Psoas muscle (tissue), 8 donors: Measurements from ENCODE around the gene VSIG8. TPM values are rescaled to one million over a fixed set of nuclear protein-coding genes. Genes with fewer than 3 reads are reported as not detected.

Experiments
- ATAC-seq, 4 donors: fragments of 200-7000 bp; cut with Tn5 transposase; one replicate each; pipeline ENCODE4 v1.9.1; 2020; ENCODE audit warnings: moderate library complexity in 3 of 4, mild to moderate bottlenecking in 2 of 4
- DNase-seq, 2 donors: peaks; one replicate each; pipeline ENCODE4 v3.0.0-alpha.2; 2020
- H3K27ac ChIP-seq: fragments of 200-600 bp; one replicate; pipeline ENCODE4 v1.8.0; 2022
- H3K27me3 ChIP-seq, 3 donors: fragments of 200-600 bp in 1 of 3; one replicate each; pipeline versions ENCODE4 v1.6.1 to v1.8.0; 2013 to 2022; ENCODE audit warnings: low read length in 2 of 3, mild to moderate bottlenecking in 2 of 3, moderate library complexity in 1 of 3; ENCODE audit not compliant: insufficient read depth in 3 of 3
- H3K36me3 ChIP-seq, 2 donors: fragments of 200-600 bp in 1 of 2; one replicate each; pipeline versions ENCODE4 v1.6.1 to v1.8.0; 2013 to 2022; ENCODE audit warnings: low read depth in 1 of 2, mild to moderate bottlenecking in 1 of 2, moderate library complexity in 1 of 2; ENCODE audit not compliant: insufficient read depth in 1 of 2
- H3K4me1 ChIP-seq: fragments of 200-600 bp; one replicate; pipeline ENCODE4 v1.8.0; 2022
- H3K4me3 ChIP-seq: fragments of 200-600 bp; one replicate; pipeline ENCODE4 v1.8.0; 2022; ENCODE audit warnings: mild to moderate bottlenecking
- H3K9me3 ChIP-seq: fragments of 200-600 bp; one replicate; pipeline ENCODE4 v1.8.0; 2022
- CTCF ChIP-seq: fragments of 200-600 bp; IDR thresholded peaks from one replicate; pipeline ENCODE4 v1.8.0; 2022; ENCODE audit warnings: antibody characterized with exemption
- WGBS, 3 donors: extraction: QIAGEN DNeasy Blood & Tissue Kit; methylation state at CpG; one replicate each; pipeline versions ENCODE4 v1.1.6 to v1.1.7; 2013; 5-methylcytosine and 5-hydroxymethylcytosine counted together
- intact Hi-C, 2 donors: fragments of 100-400 bp; cut with DNase I; formaldehyde crosslinking; loops; one replicate each; pipeline versions ENCODE4 v1.11.0 to v1.14.2; 2022
- polyA plus RNA-seq, 3 donors: library from polyadenylated mRNA; stranded (reverse); fragments of 200-250 nt; gene quantifications; one replicate each; pipeline ENCODE4 v1.2.3, GENCODE V29; 2013
- total RNA-seq, 4 donors: library from RNA; stranded (reverse); fragmentation: NEBNext Ultra II Directional in 2 of 4; extraction: Animal tissue kit (Norgen Biotek cat#: 25700) in 2 of 4; gene quantifications; one replicate each; pipeline versions ENCODE4 v1.2.1 to v1.2.4, GENCODE V29; 2021 to 2023
- donor health status: healthy with polysubstance abuse.
- donor health status: DM: no; HTN: no; CAD: no; lungs with moderate emphysema.
- donor health status: Bipolar disorder and iron deficiency.
- donor health status: healthy.
- donor health status: DM: yes; HTN: yes; CAD: no.
- donor health status: DM: no; HTN: no; CAD: no.
- donor health status: DM: no; HTN: no; CAD: no.
- donor health status: DM: yes; HTN: yes; CAD: no.

Gene VSIG8
- total and polyA plus RNA-seq, 7 donors: not detected

GRCh38 chr1:159897962-159898361 is 35.5 kb upstream of the VSIG8 start:
- intact Hi-C loops: loop anchor here in 1 of 2 donors (10.0 kb wide), 1 partner anchor 763 kb away; no protein-coding TSS in a partner anchor
- DNase-seq (no peak), ATAC-seq (no peak)
- no peak overlapping the region for H3K27ac ChIP-seq
- H3K27me3 ChIP-seq: peaks cover 0 to 6% (median 0%) of the 10 kb centered on the region in 3 donors
- no peaks in the 10 kb centered on the region for H3K9me3 ChIP-seq
- H3K36me3 ChIP-seq: no peaks in the 10 kb centered on the region
- WGBS, 3 donors: 86 to 94% (median 90%) methylated on average over 3 of the region's 3 CpGs
- no peak overlapping the region for H3K4me3 ChIP-seq
- TF ChIP-seq CTCF: no peak
- H3K4me1 ChIP-seq: peaks cover 4% of the 10 kb centered on the region

GRCh38 chr1:159896546-159896930 is 34.1 kb upstream of the VSIG8 start:
- ATAC-seq: no peak
- no peak overlapping the region for H3K27ac ChIP-seq
- WGBS, 3 donors: 76 to 85% (median 77%) methylated on average over 3 of the region's 3 CpGs
- no peaks in the 10 kb centered on the region for H3K36me3 ChIP-seq
- peaks cover 0 to 6% (median 0%) of the 10 kb centered on the region in 3 donors for H3K27me3 ChIP-seq
- TF ChIP-seq CTCF: no peak
- intact Hi-C loops: loop anchor here in 1 of 2 donors (10.0 kb wide), 1 partner anchor 762 kb away; no protein-coding TSS in a partner anchor
- no peaks in the 10 kb centered on the region for H3K9me3 ChIP-seq
- no peak overlapping the region for H3K4me3 ChIP-seq
- peaks cover 4% of the 10 kb centered on the region for H3K4me1 ChIP-seq
- DNase-seq: no peak

- H3K4me1 ChIP-seq: peaks cover 4% of the 10 kb centered on the region
These were observed 33.5 kb upstream of the VSIG8 start for GRCh38 chr1:159895836-159896545.

GRCh38 chr1:159895286-159895685 is 32.8 kb upstream of the VSIG8 start:
- H3K4me3 ChIP-seq: no peak overlapping the region
- no peaks in the 10 kb centered on the region for H3K36me3 ChIP-seq
- DNase-seq (no peak), ATAC-seq (no peak)
- intact Hi-C loops: loop anchor here in 1 of 2 donors (10.0 kb wide), 1 partner anchor 760 kb away; no protein-coding TSS in a partner anchor
- WGBS, 3 donors: 37 to 44% (median 43%) methylated on average over 3 of the region's 3 CpGs
- H3K4me1 ChIP-seq: peaks cover 2% of the 10 kb centered on the region
- H3K27ac ChIP-seq: no peak overlapping the region
- H3K27me3 ChIP-seq: peaks cover 0 to 4% (median 0%) of the 10 kb centered on the region in 3 donors
- TF ChIP-seq CTCF: no peak
- no peaks in the 10 kb centered on the region for H3K9me3 ChIP-seq

More at GRCh38 chr1:159895836-159896545, 33.5 kb upstream of the VSIG8 start:
- DNase-seq (no peak), ATAC-seq (no peak)
- no peak for TF ChIP-seq CTCF
- H3K4me3 ChIP-seq: no peak overlapping the region
- H3K27ac ChIP-seq: no peak overlapping the region
- H3K36me3 ChIP-seq: no peaks in the 10 kb centered on the region
- no peaks in the 10 kb centered on the region for H3K9me3 ChIP-seq
- WGBS, 3 donors: 64 to 69% (median 66%) methylated on average over 6 of the region's 6 CpGs
- peaks cover 0 to 4% (median 0%) of the 10 kb centered on the region in 3 donors for H3K27me3 ChIP-seq
- intact Hi-C loops: loop anchor here in 1 of 2 donors (10.0 kb wide), 1 partner anchor 761 kb away; no protein-coding TSS in a partner anchor
